ENCODE measurements around the gene RAB11FIP5.
"Not testable (repeated sequence)": the region's sequence is repeated elsewhere in the genome, so short reads cannot be mapped to it uniquely, and the experiment has no call there.

Gene RAB11FIP5

DNA sequence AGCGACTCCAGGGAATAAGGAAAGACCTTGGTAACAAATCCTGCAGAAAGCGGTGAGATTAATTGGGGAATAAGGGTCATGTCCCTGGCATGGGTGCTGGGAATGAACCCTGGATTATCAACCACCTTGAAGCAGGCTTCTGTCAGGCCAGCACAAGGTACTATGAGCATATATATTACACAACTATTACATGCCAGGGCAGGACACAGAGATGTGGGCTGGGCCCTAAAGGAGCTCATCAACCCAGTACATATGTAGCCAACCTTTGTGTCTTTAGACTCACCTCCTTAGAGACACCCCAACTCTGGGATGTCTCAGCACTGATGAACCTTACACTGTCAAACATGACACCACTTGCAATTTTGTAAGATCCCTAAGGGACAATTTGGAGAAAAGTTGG is 44.6 kb downstream of the RAB11FIP5 start:
- no peak overlapping the region for H3K4me3 ChIP-seq (replicated peaks; ENCODE audit: low read depth, low read length)
- TF ChIP-seq, protein P1, sequence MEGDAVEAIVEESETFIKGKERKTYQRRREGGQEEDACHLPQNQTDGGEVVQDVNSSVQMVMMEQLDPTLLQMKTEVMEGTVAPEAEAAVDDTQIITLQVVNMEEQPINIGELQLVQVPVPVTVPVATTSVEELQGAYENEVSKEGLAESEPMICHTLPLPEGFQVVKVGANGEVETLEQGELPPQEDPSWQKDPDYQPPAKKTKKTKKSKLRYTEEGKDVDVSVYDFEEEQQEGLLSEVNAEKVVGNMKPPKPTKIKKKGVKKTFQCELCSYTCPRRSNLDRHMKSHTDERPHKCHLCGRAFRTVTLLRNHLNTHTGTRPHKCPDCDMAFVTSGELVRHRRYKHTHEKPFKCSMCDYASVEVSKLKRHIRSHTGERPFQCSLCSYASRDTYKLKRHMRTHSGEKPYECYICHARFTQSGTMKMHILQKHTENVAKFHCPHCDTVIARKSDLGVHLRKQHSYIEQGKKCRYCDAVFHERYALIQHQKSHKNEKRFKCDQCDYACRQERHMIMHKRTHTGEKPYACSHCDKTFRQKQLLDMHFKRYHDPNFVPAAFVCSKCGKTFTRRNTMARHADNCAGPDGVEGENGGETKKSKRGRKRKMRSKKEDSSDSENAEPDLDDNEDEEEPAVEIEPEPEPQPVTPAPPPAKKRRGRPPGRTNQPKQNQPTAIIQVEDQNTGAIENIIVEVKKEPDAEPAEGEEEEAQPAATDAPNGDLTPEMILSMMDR (IDR thresholded peaks at IDR 0.05; ENCODE audit: low read length, missing control alignments): no peak
- DNase-seq (ENCODE audit: low read depth): no peak

DNA sequence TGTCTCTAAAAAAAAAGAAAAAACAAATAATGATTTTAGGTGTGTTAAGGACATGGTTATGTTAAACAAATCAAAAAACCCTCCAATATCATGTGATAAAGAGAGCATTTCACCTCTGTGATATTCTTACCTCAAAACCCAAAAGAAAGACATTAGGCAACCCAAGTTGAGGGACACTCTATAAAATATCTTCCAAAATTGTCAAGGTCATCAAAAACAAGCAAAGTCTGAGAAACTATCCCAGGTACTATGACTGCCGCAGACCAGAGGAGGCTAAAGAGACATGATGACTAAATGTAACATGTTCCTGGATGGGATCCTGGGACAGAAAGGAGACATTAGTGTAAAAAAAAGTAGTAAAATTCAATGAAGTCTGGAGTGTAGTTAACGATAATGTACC is 45.7 kb downstream of the RAB11FIP5 start:
- no peak overlapping the region for H3K4me3 ChIP-seq (replicated peaks; ENCODE audit: low read depth, low read length)
- TF ChIP-seq, protein P1 (IDR thresholded peaks at IDR 0.05; ENCODE audit: low read length, missing control alignments): no peak
- no peak for DNase-seq (ENCODE audit: low read depth)

DNA sequence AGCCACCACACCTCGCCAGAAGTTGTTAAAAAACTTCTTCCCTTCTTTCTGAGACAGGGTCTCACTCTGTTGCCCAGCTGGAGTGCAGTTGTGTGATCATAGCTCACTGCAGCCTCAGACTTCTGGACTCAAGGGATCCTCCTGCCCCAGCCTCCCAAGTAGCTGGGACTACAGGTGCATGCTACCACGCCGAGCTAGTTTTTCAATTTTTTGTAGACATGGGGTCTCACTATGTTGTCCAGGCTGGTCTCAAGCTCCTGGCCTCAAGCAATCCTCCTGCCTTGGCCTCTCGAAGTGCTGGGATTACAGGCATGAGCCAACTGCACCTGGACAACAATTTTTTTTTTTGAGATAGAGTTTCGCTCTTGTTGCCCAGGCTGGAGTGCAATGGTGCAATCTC is 47.7 kb downstream of the RAB11FIP5 start:
- H3K4me3 ChIP-seq (replicated peaks; ENCODE audit: low read depth, low read length); DNase-seq (ENCODE audit: low read depth): not testable (repeated sequence)

DNA sequence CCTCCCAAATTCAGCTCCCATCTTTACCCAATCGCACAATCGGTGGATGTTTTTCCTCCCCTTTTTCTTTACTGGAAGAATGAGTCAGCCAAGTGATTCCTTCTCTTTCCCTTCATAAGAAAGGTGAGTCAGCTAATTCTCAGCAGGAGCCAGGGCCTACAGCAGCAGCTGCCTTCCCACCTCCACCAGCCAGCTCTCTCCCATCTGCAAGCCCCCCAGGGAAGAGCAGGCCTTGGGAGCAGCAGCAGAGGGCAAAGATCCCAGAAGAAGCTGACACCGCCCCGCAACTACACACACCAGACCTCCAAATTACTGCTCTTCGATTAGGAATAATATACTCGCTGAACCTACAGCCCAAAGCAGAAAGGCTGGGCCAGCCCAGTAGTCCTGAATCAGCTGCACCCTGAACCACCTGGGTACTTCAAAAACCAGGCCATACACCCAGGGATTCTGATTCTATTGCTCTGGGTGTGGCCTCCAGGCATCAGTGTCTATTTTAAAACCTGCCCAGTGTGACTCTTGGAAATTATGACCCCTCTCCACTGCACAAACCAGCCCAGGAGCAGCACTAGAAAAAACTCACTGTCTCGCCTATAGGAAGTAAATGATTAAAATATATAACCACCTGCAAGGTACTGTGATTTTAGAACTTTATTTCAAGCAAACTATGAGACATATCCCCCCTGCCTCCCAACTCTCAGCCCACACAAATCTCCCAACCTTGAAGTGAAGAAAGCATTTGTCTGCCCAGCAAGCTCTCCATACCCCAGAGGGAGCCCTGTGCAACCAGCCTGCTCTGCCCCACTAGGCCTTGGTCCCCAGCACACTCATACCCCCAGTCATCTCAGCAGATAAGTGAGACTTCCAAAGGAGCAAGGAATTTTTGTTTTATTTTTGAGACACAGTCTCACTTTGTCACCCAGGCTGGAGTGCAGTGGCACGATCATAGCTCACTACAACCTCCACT is 48.6 kb downstream of the RAB11FIP5 start:
- TF ChIP-seq, protein P1 (IDR thresholded peaks at IDR 0.05; ENCODE audit: low read length, missing control alignments): no peak
- DNase-seq (ENCODE audit: low read depth): peak; percentile 78
- H3K4me3 ChIP-seq (replicated peaks; ENCODE audit: low read depth, low read length): no peak overlapping the region

DNA sequence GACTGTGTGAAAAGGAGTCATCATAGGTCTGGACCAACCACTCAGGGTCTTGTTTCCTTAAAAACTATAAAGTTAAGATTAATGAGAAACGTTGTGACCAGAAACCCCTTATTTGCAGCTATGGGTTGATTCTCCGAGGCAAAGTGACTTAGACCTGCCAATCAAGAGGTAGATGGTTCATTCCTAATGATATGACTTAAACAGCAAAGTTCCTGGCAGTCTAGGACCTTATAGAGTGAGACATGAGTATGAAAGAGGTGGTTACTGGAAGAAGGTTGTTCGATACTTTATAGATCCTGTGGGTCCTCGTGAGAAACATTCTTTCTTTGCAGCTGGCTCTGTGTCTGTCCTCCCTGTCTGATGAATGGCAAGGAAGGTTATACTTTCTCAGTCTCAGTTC is 49.3 kb downstream of the RAB11FIP5 start:
- TF ChIP-seq, protein P1 (IDR thresholded peaks at IDR 0.05; ENCODE audit: low read length, missing control alignments): no peak
- no peak for DNase-seq (ENCODE audit: low read depth)
- H3K4me3 ChIP-seq (replicated peaks; ENCODE audit: low read depth, low read length): no peak overlapping the region

DNA sequence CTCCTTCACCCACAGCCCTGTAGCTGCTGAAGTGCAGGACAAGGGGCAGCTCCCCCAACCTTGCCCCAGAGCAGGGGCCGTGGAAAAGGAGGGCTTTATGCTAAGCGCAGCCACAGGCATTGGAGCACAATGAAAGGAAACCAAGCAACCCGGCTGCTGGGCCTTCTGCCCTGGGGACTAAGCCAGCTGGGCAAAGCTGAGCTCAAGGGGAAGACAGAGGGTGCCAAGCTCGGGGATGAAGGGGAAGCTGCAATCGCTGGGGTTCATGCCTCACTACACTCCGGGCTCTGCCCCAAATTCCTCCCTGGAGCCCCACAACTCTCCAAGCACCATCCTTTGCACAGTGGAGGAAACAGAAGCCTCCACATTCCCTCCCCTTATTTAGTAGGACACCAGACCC is 53.6 kb downstream of the RAB11FIP5 start:
- no peak overlapping the region for H3K4me3 ChIP-seq (replicated peaks; ENCODE audit: low read depth, low read length)
- TF ChIP-seq, protein P1 (IDR thresholded peaks at IDR 0.05; ENCODE audit: low read length, missing control alignments): no peak
- DNase-seq (ENCODE audit: low read depth): no peak

DNA sequence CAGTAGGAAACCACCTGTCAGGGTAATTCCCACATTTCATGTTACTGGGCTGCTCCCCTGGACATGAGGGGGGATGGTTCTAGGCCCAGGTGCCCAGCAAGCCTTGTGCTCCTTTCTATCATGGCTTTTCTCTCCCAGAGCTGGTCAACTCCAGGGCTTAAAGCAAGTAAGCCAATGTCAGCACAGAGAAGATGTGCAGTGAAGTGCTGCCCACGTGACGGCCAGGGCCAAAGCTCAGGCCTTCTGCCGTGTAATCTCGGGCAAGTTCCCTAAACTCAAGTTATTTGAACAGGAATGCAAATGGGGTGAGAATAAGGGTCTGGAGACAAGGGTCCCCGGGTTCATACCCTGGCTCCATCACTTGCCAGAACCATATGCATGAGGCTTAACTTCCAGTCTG is 57.8 kb downstream of the RAB11FIP5 start:
- H3K4me3 ChIP-seq (replicated peaks; ENCODE audit: low read depth, low read length): no peak overlapping the region
- TF ChIP-seq, protein P1 (IDR thresholded peaks at IDR 0.05; ENCODE audit: low read length, missing control alignments): no peak
- no peak for DNase-seq (ENCODE audit: low read depth)
